Keratinocyte (primary cell): Measurements from ENCODE around the gene NPAS3.

Source experiments
- CTCF ChIP-seq, 3 experiments: IDR thresholded peaks in 1 of 3; conservative IDR thresholded peaks in 1 of 3; optimal IDR thresholded peaks in 1 of 3; 2 replicates in 2 of 3; 3 replicates in 1 of 3; pipeline versions ENCODE3 to v1.5.1; 2011; ENCODE audit warnings: low read length in 3 of 3, mild to moderate bottlenecking in 3 of 3, moderate library complexity in 2 of 3, control low read depth in 1 of 3, inconsistent platforms in 1 of 3; ENCODE audit not compliant: insufficient read depth in 2 of 3; ENCODE audit errors: extremely low read depth in 1 of 3
- EZH2 ChIP-seq: IDR thresholded peaks from one replicate; pipeline ENCODE4 v1.6.1; 2012; ENCODE audit warnings: inconsistent platforms, mild to moderate bottlenecking, low read length, moderate library complexity

DNA sequence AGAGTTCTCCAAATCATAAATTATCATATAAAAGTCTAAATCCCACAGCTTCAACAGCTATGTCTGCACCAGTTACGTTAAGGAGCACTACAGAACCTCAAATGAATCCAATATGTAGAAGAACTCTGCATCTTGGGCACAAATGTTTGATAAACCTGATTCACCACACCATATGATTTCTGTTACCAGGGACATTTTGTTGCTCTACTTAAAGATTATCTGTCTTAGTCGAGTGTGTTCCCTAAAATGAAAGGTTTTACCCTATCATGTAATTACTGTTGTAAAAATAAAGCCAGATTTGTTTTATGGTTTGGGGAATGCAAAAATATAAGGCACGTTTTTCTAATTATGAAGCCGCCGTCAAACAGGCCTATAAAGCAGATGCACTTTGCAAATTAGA is 649.1 kb downstream of the NPAS3 start:
- no peak for TF ChIP-seq CTCF (optimal IDR thresholded peaks at IDR 0.05 in 1 of 3, IDR thresholded peaks at IDR 0.05 in 1 of 3, conservative IDR thresholded peaks at IDR 0.05 in 1 of 3; ENCODE audit: extremely low read depth in 1 of 3, insufficient read depth in 2 of 3, low read length in 3 of 3)
- TF ChIP-seq EZH2 = no peak
